Stimulated activated CD4-positive, alpha-beta T cell treated with anti-CD3 and anti-CD28 coated beads, Interleukin-2, amount 100 ng/mL, for 48 hours (primary cell): Measurements from ENCODE around the gene ASPM.
"Not testable (repeated sequence)": the region's sequence is repeated elsewhere in the genome, so short reads cannot be mapped to it uniquely, and the experiment has no call there.

Experiments used
- DNase-seq, 2 donors: peaks; one replicate each; pipeline ENCODE4 v3.0.0-alpha.2; 2020

The ASPM gene

DNA sequence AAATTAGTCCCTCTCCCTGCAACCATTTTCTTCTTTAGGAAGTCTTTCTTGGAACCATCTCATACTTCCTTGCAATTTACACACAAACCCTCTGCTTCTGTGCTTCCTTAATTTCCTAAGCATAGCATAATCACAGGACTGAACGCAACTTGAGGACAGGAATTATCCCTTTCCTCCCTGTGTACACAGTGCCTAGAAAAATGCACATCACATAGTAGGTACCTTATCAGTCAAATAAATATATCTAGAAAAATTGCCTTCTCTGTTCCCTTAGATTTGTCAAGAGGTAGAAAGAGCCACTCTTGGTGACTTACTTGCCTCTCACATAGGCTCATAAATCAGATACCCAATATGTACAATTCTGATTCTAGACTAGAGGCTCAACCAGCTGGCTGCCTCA lies 4.9 kb downstream of the ASPM start:
- DNase-seq = no peak

DNA sequence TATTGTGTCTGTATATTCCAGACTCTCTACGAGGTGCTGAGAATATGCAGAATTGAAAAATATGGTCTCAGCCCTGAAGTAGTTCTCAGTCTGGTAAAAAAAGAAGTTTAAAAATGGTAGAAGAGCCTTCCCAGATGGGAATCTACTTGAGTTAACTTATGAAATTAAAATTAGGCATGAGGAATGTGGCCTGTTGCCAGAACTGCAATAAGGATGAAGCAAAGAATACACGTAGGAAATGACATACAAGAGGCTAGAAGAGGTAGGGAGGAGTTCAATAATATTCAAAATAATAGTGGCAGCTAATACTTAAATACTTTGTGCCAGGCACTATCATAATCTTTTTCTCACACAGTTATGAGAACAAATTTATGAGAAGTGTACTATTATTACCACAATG lies 6.3 kb downstream of the ASPM start:
- DNase-seq = no peak

DNA sequence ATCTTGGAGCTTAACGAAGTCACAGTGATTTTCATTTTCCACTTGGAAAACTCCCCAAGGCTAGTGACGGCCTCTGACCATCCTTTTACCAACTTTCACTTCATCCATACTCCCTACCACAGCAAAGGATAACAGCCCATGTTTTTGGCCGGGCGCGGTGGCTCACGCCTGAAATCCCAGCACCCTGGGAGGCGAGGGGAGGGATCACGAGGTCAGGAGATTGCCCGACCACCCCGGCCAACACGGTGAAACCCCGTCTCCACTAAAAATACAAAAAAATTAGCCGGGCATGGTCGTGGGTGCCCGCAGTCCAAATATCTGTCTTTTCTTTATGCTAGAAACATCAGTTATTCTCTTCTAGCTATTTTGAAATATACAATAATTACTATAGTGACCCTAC lies 7.3 kb downstream of the ASPM start:
- no peak for DNase-seq

DNA sequence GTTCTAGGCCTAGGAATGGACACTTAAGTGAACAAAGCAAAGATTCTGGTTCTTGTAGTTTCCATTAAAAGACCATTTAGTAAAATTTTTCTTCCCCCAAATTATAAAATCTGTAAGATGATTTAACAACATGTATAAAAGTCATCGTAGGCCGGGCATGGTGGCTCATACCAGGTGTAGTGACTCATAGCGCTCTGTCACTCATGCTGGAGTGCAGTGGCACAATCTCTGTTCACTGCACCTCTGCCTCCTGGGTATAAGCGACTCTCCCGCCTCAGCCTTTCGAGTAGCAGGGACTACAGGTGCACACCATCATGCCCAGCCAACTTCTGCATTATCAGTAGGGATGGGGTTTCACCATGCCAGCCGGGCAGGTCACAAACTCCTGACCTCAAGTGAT lies 9.1 kb downstream of the ASPM start:
- no peak for DNase-seq

DNA sequence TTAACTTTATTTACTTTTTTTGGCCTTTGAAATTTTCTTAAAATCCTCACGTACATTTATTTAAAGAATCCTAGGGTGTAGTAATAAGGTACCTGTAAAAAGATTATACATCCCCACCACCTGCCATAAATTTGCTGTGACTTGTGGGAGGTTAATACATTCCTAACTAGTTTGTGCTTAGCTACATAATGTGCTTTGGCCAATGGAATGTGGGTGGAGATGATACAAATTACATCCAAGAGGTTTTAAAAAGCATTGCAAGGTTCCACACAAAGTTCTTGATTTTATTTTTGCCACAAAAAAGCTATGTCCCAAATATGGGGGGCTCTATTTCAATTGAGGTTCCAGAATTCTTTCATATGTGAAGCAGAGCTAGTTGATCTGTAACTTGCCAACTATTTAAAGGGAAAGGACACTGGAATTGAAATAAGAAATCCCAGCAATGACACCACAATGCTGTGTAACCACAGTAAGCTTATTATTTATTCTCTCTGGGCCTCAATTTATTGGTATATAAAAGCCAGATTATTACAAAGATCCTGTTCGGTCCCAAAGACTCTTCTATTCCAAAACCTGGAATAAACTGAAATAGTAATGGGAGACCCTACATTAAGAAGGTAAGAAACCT lies 15.7 kb downstream of the ASPM start:
- no peak for DNase-seq

DNA sequence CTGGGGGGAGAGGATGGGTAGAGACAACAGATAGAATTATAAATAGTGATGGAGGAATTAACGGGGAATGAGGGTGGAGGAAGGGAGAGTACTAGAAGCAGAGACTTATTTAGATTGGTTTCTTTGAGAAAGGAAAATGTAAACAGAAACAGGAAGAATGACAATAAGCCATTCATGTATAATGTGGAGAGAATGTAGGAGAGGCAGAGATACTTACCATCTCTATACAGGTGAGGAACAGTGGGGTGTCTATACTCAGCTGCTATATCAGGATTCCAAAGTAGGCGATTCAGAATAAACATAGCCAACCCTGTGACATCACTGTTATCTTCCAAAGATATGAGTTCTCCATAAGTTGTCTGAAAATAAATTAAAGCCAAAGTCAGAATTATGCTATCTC lies 16.8 kb downstream of the ASPM start:
- DNase-seq = no peak

DNA sequence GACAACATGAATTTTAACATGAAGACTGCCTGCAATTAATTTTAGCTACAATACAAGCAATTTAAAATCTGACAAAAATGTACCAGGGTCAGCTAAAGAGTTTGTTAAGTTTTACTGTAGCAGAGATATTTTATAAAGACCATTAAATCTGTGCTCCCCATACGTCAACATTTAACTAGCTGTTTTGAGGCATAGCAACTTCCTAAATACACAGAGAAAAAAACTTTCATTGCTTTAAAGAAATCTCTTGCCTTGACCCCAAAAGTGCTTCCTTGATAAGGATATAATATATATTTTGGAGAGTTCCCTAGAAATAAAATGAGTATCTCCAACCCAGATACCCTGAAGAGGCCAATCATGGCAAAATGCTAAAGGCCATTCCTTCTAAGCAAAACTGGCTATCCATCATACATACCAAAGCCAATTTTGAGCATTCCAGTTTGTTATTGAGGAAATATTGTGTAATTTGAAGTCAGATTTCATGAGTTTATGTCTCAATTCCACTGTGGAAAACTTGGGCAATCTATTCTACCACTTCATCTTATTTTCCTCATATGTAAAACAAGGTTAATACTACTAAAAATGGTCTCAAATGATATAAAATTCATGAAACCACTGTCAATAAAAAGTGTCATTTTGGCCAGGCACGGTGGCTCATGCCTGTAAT lies 19.1 kb downstream of the ASPM start:
- no peak for DNase-seq

DNA sequence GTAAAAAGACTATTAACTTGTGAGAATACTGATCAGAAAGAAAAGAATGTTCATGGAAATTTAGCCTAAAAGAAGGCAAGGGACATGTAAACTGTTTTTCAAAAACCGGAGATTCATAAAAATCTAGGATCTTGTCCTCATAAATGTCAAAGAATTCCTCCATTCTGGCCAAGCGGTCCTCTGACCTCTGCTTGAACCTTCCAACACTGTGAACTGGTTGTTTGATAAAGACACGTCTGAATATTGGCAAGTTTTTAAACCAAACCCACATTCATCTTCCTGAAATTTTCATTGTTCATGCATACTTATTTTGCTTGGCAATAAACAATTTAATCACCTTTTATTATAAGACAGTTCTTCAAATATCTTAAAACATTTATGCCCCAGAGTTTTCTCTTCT lies 19.8 kb downstream of the ASPM start:
- no peak for DNase-seq

DNA sequence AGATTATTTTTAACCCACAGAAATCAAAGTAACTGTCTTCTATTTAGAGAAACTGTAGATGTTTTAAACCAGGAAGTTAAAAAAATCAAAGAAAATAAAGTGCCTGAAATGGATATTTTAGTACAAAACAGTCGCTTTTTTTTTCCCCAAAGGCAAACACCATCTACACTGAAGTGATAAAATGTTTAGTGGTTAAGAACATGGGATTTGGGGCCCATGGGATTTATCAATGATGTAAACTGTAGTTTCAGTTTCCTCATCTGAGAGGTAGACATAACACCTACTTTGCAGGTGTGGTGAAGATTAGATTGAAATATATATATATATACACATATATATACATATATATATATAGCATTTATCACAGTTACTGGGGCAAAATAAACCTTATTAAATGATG lies 22.1 kb downstream of the ASPM start:
- DNase-seq = no peak

DNA sequence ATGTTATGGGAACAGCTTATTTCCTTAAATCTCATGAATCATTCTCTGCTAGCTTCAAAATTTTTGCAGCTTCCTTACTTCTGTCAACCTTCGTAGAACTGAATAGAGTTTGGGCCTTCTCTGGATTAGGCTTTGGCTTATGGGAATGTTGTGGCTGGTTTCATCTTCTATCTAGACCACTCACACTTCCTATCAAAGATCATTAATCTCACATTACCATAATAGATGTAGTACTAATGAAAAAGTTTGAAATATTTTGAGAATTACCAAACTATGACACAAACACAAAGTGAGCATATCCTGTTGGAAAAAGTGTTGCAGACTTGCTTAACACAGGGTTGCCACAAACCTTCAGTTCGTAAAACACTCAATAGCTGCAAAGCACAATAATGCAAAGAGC lies 30.3 kb downstream of the ASPM start:
- DNase-seq = no peak

DNA sequence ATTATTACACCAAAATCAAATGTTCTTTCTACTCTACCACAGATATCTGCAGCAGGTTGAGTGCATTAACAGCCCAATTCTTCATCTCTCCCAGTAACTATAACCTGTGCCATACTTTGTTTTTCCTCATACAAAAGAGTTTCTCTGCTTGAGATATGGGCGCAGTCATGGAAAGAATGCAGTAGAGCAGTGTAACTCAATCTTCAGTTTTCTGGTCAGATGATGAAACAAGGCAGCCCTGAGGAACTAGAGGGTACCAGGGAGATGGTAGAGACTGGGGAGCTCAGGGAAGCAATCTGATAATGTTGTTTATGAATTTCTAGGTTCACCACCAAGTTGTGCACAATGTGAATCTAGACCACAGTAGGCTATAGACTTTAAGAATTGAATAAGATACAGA lies 39.6 kb downstream of the ASPM start:
- DNase-seq = no peak

DNA sequence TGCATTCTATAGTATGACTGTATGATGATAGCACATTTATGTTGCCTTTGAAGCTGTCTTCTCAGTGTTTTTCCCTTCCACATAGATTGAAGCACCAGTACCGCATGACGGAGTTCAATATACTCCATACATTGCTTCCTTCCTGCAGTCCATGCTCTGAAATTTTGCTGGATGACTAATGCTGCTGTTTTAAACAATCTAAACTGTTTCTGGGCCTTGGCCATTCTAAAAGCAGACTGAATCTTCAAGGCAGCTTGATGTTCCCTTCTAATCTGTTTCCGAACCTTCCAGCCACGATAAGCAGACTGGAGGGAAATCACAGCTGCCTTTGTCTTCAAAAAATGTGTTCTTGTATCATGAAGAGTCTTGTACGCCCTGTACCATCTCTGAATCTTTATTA lies 43.2 kb downstream of the ASPM start:
- DNase-seq = no peak

DNA sequence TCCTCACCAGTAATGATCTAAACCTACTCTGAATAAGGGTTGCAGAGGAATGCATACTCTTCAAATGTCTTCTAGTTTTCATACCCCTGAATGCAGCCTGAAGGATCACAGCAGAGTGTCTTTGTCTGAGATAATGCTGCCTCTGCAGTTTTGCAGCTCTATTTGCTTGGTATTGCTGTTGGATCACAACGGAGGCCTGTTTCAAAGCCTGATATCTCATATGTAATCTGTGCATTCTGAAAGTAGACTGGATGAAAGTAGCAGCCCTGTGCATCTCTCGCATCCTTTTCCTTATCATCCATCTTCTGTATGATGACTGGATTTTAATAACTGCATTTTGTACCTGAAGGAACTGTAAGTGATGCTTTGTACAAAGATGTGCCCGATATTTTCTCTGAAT lies 44.5 kb downstream of the ASPM start:
- DNase-seq = no peak

DNA sequence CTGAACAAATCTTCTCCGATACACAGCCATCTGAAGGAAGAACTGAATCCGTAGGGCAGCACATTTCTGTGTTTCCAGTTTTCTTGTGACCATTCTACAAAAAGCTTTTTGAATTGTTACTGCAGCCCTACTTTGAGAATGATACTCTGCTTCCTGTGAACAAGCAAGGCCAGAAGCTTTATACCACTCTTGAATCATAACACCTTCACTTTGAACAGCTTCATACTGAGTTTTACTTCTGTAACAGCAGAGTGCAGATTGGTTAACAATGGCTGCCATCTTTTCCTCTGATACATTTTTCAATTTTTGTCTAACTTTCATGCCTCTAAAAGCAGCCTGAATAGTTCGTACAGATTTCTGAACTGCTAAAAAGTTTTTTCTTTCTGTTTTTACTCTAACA lies 45.8 kb downstream of the ASPM start:
- DNase-seq = no peak

DNA sequence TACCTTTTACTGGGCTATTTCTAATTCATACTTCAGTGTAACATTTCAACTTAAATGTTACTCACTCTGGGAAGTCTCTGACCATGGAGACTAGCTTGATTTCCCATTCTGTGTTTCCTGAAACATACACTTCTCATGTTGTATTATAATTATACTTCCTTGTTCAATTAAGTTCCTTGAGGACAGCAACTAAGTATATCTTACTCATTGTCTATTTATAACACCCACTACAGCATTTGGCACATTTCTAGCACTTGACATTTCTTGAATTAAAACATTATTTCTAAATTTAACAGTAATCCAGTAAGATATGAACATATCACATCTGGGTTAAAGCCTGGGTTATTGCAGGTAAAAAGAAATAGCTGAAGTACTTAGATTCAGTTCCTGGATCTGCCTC lies 47.0 kb downstream of the ASPM start:
- no peak for DNase-seq

DNA sequence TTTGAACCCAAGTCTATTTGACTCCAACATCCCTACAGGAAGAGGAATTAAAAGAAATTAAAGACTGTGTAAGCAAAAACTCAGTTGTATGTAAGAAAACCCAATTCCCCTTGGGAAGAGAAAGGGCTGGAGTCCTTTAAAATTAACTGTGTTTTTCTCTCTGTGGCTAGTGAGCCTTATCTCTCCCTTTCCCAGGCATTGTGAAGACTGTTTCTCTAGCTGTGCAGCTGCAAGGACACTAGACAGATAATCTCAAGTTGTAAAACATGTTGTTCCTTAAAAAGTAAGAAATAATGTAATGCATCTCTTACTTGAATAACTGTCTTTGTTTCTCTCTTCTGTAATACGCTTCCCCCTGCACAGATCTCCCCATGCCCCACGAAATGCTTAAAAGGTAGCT lies 49.5 kb downstream of the ASPM start:
- not testable (repeated sequence) for DNase-seq

DNA sequence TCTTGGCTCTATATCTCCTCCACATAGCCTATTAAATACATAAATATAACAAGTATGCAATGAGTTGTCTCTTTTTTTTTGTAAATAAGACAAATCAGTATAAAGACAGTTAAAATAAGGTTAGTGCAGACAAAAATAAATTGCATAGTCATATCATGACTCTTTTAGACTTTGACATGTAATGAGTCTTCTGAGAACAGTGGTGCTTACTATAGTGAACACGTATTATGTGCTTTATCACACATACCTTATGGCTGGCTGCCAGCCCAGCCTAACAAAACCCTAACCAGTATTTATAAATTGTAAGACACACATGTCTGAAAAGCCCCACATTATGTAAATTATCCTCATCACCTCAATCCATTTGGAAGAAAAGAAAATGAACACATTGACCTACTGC lies 50.3 kb downstream of the ASPM start:
- DNase-seq = no peak

DNA sequence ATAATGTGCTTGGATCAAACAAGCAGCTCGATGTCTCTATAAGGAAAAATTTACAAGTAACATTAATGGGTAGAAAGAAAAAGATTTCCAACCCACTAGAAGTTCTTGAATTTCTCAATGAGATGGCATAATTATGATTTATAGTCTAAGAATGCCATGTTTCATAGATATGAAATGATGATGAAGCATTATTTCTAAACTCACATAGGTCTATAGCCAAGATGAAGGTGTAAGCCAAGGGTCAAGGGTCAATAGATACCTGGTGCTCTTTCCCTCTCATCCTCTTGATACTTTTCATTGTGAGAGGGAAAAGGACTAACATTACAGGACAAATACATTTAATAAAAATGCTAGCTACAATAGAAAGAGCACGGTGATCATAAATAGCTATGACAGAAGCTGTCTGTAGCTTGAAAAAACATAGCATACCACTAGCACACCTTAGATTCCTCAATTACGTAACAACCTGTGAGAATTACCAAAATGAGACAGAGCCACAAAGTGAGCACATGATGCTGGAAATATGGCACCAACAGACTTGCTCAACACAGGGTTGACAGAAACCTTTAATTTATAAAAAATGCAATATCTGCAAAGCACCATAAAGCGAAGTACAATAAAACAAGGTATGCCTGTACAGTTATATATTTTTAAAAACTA lies 53.1 kb downstream of the ASPM start:
- DNase-seq = no peak

DNA sequence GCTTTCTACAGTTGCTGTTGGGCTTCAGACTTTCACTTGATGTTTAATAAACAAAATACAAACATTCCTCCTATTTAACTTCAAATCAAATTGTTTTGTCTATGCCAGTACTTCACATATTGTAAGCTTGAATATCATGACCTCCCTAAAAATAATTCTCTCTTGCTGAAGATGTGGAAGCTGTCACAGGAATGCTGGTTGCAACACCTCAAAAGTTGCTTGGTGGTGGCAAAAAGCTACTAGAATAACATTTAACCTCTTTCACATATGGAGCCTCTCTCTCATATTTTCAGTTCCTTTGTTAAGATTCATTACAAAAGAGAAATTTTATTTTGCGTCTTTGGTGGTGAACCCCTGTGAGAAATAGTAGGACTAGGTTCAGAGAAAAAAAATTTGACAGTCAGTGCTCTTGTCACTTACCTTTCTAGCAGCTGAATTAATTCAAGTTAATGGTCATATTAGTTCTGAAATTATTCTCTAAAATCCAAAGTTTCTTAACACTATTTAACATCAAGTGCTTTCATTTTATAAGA lies 53.9 kb downstream of the ASPM start:
- DNase-seq = no peak

DNA sequence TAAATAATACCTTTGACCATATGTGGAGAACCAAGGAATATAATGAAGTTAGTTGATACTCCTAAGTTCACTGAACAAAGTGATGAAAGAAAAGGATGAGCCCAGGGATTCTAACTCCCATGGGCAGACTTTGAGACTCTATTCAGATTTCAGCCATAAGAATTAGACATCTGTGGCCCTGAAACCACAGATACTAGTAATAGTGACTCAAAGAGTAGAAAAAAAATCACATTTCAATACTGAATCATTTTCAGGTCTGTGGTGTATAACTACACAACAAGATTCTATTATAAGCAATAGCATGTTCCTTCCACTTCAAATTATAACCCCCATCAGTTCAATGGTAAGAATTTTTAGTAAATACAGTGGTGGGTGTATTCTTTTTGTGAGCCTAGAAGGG lies 63.0 kb downstream of the ASPM start:
- DNase-seq = no peak

DNA sequence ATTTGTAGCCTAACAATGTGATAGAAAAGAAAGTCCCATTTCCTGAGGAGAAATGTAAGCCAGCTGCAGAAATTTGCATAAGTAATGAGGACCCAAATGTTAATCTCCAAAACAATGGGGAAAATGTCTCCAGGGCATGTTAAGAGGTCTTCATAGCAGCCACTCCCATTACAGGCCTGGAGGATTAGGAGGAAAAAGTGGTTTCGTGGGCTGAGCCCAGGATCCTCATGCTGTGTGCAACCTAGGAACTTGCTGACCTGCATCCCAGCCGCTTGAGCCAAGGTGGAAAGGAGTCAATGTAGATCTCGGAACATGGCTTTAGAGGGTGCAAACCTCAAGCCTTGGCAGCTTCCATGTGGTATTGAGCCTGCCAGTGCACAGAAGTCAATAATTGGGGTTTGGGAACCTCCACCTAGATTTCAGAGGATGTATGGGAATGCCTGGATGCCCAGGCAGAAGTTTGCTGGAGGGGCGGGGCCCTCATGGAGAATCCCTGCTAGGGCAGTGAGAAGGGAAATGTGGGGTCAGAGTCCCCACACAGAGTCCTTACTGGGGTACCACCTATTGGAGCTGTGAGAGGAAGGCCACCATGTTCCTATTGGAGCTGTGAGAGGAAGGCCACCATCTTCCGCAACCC lies 65.2 kb downstream of the ASPM start:
- no peak for DNase-seq

DNA sequence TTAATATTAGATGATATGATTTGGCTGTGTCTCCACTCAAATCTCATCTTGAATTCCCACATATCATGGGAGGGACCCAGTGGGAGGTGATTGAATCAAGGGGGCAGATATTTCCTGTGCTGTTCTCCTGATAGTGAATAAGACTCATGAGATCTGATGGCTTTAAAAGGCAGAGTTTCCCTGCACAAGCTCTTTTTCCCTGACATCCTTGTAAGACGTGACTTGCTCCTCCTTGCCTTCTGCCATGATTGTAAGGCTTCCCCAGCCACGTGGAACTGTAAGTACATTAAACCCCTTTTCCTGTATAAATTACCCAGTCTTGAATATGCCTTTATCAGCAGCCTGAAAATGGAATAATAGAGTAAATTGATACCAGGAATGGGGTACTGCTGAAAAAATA lies 66.1 kb downstream of the ASPM start:
- no peak for DNase-seq

DNA sequence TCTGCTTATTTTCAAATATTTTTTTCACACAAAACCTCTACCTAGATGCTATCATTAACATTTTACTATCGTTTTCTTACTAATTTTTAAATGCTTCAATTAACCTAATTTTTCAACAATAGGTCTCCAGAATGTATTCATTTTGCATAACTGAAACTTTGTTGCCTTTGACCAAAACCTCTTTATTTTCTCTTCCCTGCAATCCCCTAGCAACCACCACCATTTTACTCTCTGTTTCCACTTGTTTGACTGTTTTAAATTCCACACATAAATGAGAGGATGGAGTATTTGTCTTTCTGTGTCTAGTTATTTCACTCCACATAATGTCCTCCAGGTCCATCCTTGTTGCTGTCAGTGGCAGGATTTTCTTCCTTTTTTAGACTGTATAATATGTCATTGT lies 69.9 kb downstream of the ASPM start:
- no peak for DNase-seq

DNA sequence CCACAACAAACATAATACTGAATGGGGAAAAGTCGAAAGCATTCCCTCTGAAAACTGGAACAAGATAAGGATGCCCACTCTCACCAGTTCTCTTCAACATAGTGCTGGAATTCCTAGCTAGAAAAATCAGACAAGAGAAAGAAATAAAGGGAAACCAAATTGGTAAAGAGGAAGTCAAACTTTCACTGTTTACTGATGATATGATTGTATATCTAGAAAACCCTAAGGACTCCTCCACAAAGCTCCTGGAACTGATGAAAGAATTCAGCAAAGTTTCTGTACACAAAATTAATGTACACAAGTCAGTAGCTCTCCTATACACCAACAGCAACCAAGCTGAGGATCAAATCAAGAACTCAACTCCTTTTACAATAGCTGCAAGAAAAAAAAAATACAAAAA lies 72.5 kb downstream of the ASPM start:
- no peak for DNase-seq
